ENCODE measurements around the gene TRAPPC6A. TPM values are rescaled to one million over a fixed set of nuclear protein-coding genes. Genes with fewer than 3 reads are reported as not detected.
A peak's percentile ranks its signal among the peaks of the same experiment; 100 is the strongest.

Gene TRAPPC6A
- total RNA-seq, 2 donors from 2014 or later, result 17.9 to 22.8 TPM

DNA sequence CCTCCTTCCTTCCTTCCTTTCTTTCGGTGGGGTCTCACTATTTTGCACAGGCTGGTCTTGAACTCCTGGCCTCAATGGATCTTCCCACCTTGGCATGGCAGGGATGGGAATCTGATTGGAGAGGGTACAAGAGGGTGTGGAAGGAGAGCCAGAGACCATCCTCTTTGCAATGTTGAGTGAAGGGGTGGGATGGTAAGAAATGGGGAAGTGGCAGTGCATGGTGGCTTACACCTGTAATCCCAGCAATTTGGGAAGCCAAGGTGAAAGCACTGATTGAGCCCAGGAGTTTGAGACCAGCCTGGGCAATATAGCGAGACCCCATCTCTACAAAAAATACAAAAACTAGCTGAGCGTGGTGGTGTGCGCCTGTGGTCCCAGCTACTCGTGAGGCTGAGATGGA lies 6.1 kb upstream of the TRAPPC6A start:
- H3K9me3 ChIP-seq, result no peaks in the 10 kb centered on the region
- DNase-seq (ENCODE audit: low spot score), result no peak
- no peak overlapping the region for H3K4me3 ChIP-seq
- H3K36me3 ChIP-seq, result no peaks in the 10 kb centered on the region
- TF ChIP-seq, protein P1, sequence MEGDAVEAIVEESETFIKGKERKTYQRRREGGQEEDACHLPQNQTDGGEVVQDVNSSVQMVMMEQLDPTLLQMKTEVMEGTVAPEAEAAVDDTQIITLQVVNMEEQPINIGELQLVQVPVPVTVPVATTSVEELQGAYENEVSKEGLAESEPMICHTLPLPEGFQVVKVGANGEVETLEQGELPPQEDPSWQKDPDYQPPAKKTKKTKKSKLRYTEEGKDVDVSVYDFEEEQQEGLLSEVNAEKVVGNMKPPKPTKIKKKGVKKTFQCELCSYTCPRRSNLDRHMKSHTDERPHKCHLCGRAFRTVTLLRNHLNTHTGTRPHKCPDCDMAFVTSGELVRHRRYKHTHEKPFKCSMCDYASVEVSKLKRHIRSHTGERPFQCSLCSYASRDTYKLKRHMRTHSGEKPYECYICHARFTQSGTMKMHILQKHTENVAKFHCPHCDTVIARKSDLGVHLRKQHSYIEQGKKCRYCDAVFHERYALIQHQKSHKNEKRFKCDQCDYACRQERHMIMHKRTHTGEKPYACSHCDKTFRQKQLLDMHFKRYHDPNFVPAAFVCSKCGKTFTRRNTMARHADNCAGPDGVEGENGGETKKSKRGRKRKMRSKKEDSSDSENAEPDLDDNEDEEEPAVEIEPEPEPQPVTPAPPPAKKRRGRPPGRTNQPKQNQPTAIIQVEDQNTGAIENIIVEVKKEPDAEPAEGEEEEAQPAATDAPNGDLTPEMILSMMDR (IDR thresholded peaks at IDR 0.05), result no peak
- H3K4me1 ChIP-seq, result peaks cover 0 to 21% of the 10 kb centered on the region in 2 donors
- no peak overlapping the region for H3K27ac ChIP-seq
- no peaks in the 10 kb centered on the region for H3K27me3 ChIP-seq

DNA sequence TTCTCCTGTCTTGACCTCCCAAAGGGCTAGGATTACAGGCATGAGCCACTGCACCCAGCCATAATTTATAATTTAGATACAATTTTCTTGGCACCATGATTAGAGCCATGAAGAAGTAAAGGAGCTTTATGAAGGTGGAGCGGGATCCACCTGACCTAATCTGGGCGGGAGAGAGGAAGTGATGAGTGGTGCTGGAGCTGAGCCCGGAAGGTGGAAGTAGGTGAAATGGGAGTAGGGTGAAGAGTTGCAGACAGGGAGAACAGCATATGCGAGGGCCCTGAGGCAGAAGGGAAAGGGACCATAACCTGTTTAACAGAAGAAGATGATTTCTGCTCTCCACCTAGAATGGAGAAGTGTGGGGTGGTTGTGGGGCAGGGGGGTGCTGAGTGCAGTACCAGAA lies 4.7 kb upstream of the TRAPPC6A start:
- Histone ChIP-seq H3K4me1 (peaks cover 0 to 22% of the 10 kb centered on the region in 2 donors), H3K4me3 (no peak overlapping the region), H3K36me3 (no peaks in the 10 kb centered on the region), H3K27ac (no peak overlapping the region), H3K27me3 (no peaks in the 10 kb centered on the region), H3K9me3 (no peaks in the 10 kb centered on the region)
- no peak for DNase-seq (ENCODE audit: low spot score)
- TF ChIP-seq, protein P1 (IDR thresholded peaks at IDR 0.05), result no peak

DNA sequence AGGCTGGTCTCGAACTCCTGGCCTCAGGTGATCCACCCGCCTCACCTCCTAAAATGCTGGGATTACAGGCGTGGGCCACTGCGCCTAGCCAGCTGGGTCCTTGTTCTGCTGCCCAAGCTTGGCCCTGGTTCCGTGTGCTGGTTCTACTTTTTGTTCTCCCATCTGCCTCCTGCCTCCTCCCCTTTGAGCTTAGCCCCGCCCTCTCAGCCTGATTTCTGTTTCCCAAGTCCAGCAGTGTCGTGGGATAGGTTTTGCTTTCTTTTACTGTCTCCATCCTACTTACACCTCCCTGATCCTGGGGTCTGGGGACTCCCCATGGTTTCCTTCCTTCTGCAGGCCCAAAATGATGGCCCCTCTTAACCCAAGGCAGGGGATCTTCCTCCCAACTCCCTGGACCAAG lies 2.9 kb upstream of the TRAPPC6A start:
- DNase-seq (ENCODE audit: low spot score), result no peak
- TF ChIP-seq, protein P1 (IDR thresholded peaks at IDR 0.05), result no peak
- no peaks in the 10 kb centered on the region for H3K9me3 ChIP-seq
- no peaks in the 10 kb centered on the region for H3K36me3 ChIP-seq
- H3K4me1 ChIP-seq, result peaks cover 0 to 30% of the 10 kb centered on the region in 2 donors
- H3K4me3 ChIP-seq, result no peak overlapping the region
- H3K27ac ChIP-seq, result no peak overlapping the region
- no peaks in the 10 kb centered on the region for H3K27me3 ChIP-seq

GRCh38 chr19:45179892-45180370 lies 1.9 kb upstream of the TRAPPC6A start:
- TF ChIP-seq, protein P1 (IDR thresholded peaks at IDR 0.05), result no peak
- no peak for DNase-seq (ENCODE audit: low spot score)
- peak overlapping the region; percentile 76 to 80 for H3K4me3 ChIP-seq
- no peaks in the 10 kb centered on the region for H3K36me3 ChIP-seq
- no peaks in the 10 kb centered on the region for H3K9me3 ChIP-seq
- H3K4me1 ChIP-seq, result peaks cover 0 to 30% of the 10 kb centered on the region in 2 donors
- H3K27ac ChIP-seq, result peak overlapping the region; percentile 84 to 91
- no peaks in the 10 kb centered on the region for H3K27me3 ChIP-seq

DNA sequence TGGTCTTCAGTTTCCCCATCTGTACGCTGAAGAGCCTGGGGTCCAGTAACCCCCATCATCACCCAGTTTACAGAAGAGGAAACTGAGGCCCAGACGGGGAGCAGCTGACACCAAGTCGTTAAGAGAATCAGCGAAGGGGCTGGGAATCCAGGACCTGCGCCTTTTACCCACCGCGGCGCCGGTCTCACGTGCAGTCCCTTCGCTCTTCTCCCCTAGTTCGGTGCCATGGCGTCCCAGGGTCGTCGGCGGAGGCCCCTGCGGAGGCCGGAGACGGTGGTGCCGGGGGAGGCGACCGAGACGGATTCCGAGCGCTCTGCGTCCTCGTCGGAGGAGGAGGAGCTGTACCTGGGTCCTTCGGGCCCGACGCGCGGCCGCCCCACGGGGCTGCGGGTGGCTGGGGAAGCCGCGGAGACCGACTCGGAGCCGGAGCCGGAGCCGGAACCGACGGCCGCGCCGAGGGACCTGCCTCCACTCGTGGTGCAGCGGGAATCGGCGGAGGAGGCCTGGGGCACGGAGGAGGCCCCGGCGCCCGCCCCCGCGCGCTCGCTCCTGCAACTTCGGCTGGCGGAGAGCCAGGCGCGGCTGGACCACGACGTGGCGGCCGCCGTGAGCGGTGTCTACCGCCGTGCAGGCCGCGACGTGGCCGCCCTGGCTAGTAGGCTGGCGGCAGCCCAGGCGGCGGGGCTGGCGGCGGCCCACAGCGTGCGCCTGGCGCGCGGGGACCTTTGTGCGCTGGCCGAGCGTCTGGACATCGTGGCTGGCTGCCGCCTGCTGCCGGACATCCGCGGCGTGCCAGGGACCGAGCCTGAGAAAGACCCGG lies 1.2 kb upstream of the TRAPPC6A start:
- peak overlapping the region; percentile 76 to 80 for H3K4me3 ChIP-seq
- TF ChIP-seq, protein P1 (IDR thresholded peaks at IDR 0.05), result no peak
- no peaks in the 10 kb centered on the region for H3K9me3 ChIP-seq
- DNase-seq (ENCODE audit: low spot score), result no peak
- peaks cover 0 to 30% of the 10 kb centered on the region in 2 donors for H3K4me1 ChIP-seq
- H3K27me3 ChIP-seq, result no peaks in the 10 kb centered on the region
- H3K36me3 ChIP-seq, result no peaks in the 10 kb centered on the region
- peak overlapping the region; percentile 84 to 91 for H3K27ac ChIP-seq
